ENCODE measurements around the gene SORCS2.

Gene SORCS2

DNA sequence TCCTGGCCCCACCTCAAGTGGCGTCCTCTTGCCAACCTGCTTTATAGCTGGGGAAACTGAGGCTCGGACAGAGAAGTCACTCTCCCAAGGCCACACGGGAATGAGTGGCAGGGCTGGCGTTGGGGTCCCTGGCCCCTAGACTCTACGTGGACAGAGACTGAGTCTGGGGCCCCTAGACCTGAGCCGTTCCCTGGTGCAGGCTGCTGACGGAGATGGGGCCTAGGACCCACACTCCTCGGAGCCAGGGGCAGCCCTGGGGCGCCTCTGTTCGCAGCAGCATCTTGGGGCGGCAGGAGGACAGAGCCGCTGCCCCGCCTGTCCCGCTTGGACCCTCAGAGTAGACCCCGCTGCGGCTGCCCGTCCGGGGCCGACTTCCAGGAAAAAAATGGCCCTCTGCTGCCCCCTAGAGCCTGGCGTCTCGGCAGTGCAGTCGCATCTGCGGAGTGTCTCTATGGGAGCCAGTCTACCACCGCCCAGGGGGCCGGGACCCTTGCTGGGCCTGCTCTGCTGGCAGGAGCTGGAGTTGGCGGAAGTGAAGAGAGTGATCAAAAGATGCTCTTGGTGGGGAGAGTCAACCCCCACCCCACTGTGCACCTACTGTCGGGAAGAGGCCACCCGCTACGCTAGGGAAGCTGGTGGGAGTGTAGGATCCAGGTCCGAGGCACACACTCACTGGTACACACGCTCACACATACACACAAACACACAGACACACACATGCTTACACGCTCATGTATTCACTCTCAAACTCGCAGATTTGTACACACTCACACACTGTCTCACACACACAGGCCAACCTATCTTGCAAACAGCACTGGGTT lies 527.2 kb downstream of the SORCS2 start:
- peak; percentile 87 for TF ChIP-seq CTCF (IDR thresholded peaks at IDR 0.05; ENCODE audit: insufficient read depth, low read length, poor library complexity, severe bottlenecking)
- Histone ChIP-seq H3K36me3 (ENCODE audit: control insufficient read depth, insufficient read depth, low read length) (no peaks in the 10 kb centered on the region), H3K27me3 (replicated peaks; ENCODE audit: control insufficient read depth, insufficient read depth, low read length) (no peaks in the 10 kb centered on the region; the same call in 1 of the 2 replicates), H3K4me3 (replicated peaks; ENCODE audit: low read depth, low read length) (no peak overlapping the region)
- no peak for DNase-seq (ENCODE audit: extremely low read depth, insufficient read length)

GRCh38 chr4:7721984-7722551 lies 529.7 kb downstream of the SORCS2 start:
- H3K4me3 ChIP-seq (replicated peaks; ENCODE audit: low read depth, low read length) = no peak overlapping the region
- peak; percentile 47 for TF ChIP-seq CTCF (IDR thresholded peaks at IDR 0.05; ENCODE audit: insufficient read depth, low read length, poor library complexity, severe bottlenecking)
- H3K27me3 ChIP-seq (replicated peaks; ENCODE audit: control insufficient read depth, insufficient read depth, low read length) = no peaks in the 10 kb centered on the region; the same call in 1 of the 2 replicates
- no peaks in the 10 kb centered on the region for H3K36me3 ChIP-seq (ENCODE audit: control insufficient read depth, insufficient read depth, low read length)
- no peak for DNase-seq (ENCODE audit: extremely low read depth, insufficient read length)

DNA sequence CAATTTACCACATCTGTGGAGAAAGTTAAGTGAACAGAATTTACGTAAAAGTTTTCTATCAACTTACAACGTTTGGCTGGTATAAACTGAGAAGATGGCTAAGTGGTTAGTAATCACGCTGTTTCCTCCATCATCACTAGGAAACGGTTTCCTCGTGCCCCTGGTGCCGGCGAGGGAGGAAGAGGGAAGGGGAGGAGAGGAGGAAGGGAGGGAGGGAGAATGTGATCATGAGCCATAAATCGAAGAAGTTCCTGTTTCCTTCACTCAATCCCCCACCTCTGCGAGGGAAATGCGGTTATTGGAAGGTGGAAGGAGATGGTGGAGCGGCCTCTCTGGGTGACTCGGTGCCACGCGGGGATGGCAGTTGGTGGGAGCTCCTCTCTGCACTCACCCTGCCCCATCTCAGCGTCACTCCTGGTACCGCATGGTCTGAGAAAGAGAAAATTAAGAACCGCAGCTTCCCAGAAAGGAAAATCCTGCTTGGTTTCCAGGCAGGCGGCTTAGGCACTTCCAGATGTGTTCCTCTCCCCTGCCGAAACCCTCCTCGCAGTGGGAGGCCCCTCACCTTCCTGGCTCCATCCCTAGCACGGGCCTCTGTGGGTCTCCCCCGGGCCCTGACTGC lies 530.5 kb downstream of the SORCS2 start:
- Histone ChIP-seq H3K27me3 (replicated peaks; ENCODE audit: control insufficient read depth, insufficient read depth, low read length) (no peaks in the 10 kb centered on the region; the same call in 1 of the 2 replicates), H3K4me3 (replicated peaks; ENCODE audit: low read depth, low read length) (no peak overlapping the region), H3K36me3 (ENCODE audit: control insufficient read depth, insufficient read depth, low read length) (no peaks in the 10 kb centered on the region)
- no peak for TF ChIP-seq CTCF (IDR thresholded peaks at IDR 0.05; ENCODE audit: insufficient read depth, low read length, poor library complexity, severe bottlenecking)
- DNase-seq (ENCODE audit: extremely low read depth, insufficient read length) = no peak

DNA sequence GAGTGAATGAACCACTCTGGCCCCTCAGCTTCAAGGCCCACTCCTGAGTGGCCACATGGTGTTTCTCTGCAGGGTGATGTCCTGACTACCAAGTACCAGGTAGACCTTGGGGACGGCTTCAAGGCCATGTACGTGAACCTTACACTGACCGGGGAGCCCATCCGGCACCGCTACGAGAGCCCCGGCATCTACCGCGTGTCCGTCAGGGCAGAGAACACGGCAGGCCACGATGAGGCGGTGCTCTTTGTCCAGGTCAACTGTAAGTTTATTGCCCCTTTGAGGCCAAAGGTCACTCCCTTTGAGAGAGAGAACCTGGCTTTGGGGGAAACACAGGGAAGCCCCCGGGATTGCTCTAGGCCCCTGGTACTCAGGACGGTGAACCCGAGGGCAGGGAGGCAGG lies 531.3 kb downstream of the SORCS2 start:
- no peaks in the 10 kb centered on the region; the same call in 1 of the 2 replicates for H3K27me3 ChIP-seq (replicated peaks; ENCODE audit: control insufficient read depth, insufficient read depth, low read length)
- no peak overlapping the region for H3K4me3 ChIP-seq (replicated peaks; ENCODE audit: low read depth, low read length)
- no peak for DNase-seq (ENCODE audit: extremely low read depth, insufficient read length)
- H3K36me3 ChIP-seq (ENCODE audit: control insufficient read depth, insufficient read depth, low read length) = no peaks in the 10 kb centered on the region
- TF ChIP-seq CTCF (IDR thresholded peaks at IDR 0.05; ENCODE audit: insufficient read depth, low read length, poor library complexity, severe bottlenecking) = no peak

GRCh38 chr4:7725951-7726350 lies 533.6 kb downstream of the SORCS2 start:
- H3K27me3 ChIP-seq (replicated peaks; ENCODE audit: control insufficient read depth, insufficient read depth, low read length) = peaks cover 1% of the 10 kb centered on the region; the same call in 1 of the 2 replicates
- no peaks in the 10 kb centered on the region for H3K36me3 ChIP-seq (ENCODE audit: control insufficient read depth, insufficient read depth, low read length)
- no peak overlapping the region for H3K4me3 ChIP-seq (replicated peaks; ENCODE audit: low read depth, low read length)
- no peak for TF ChIP-seq CTCF (IDR thresholded peaks at IDR 0.05; ENCODE audit: insufficient read depth, low read length, poor library complexity, severe bottlenecking)
- no peak for DNase-seq (ENCODE audit: extremely low read depth, insufficient read length)

All from GM06990 (cell line).